ENCODE data around the gene RTN4R. TPM values are rescaled to one million over a fixed set of nuclear protein-coding genes. Genes with fewer than 3 reads are reported as not detected.

The RTN4R gene
- total and polyA plus RNA-seq, 2 donors (not counting 1 experiment from before 2014, with no cell fraction given) = 0.99 to 2.0 TPM

GRCh38 chr22:20253161-20253560 is 15.0 kb downstream of the RTN4R start:
- Histone ChIP-seq H3K4me3 (replicated peaks in 1 of 4; ENCODE audit: control extremely low read depth in 1 of 4, insufficient read depth in 1 of 4, low read depth in 3 of 4, low read length in 4 of 4) (no peak overlapping the region), H2AFZ (ENCODE audit: low read length) (no peak overlapping the region), H4K20me1 (ENCODE audit: control insufficient read depth, extremely low read depth, insufficient read depth, low read length) (no peaks in the 10 kb centered on the region), H3K4me1 (ENCODE audit: control insufficient read depth, extremely low read depth, insufficient read depth, low read length) (peaks cover 2% of the 10 kb centered on the region), H3K9me3 (ENCODE audit: control insufficient read depth, insufficient read depth, low read depth, low read length) (no peaks in the 10 kb centered on the region), H3K79me2 (ENCODE audit: control insufficient read depth, insufficient read depth, low read length) (no peaks in the 10 kb centered on the region), H3K36me3 (ENCODE audit: control insufficient read depth, insufficient read depth, low read length) (no peaks in the 10 kb centered on the region), H3K27me3 (ENCODE audit: control insufficient read depth, insufficient read depth, low read length) (peaks cover 2% of the 10 kb centered on the region), H3K27ac (ENCODE audit: insufficient read depth, low read length) (no peak overlapping the region), H3K4me2 (ENCODE audit: extremely low read depth, insufficient read depth, low read length) (no peak overlapping the region), H3K9ac (ENCODE audit: insufficient read depth, low read length) (no peak overlapping the region)
- DNase-seq (ENCODE audit: low read depth in 2 of 2) = no peak
- TF ChIP-seq, protein P1, sequence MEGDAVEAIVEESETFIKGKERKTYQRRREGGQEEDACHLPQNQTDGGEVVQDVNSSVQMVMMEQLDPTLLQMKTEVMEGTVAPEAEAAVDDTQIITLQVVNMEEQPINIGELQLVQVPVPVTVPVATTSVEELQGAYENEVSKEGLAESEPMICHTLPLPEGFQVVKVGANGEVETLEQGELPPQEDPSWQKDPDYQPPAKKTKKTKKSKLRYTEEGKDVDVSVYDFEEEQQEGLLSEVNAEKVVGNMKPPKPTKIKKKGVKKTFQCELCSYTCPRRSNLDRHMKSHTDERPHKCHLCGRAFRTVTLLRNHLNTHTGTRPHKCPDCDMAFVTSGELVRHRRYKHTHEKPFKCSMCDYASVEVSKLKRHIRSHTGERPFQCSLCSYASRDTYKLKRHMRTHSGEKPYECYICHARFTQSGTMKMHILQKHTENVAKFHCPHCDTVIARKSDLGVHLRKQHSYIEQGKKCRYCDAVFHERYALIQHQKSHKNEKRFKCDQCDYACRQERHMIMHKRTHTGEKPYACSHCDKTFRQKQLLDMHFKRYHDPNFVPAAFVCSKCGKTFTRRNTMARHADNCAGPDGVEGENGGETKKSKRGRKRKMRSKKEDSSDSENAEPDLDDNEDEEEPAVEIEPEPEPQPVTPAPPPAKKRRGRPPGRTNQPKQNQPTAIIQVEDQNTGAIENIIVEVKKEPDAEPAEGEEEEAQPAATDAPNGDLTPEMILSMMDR (conservative IDR thresholded peaks at IDR 0.05 in 1 of 2, IDR thresholded peaks at IDR 0.05 in 1 of 2; ENCODE audit: low read depth in 1 of 2, low read length in 2 of 2) = no peak

DNA sequence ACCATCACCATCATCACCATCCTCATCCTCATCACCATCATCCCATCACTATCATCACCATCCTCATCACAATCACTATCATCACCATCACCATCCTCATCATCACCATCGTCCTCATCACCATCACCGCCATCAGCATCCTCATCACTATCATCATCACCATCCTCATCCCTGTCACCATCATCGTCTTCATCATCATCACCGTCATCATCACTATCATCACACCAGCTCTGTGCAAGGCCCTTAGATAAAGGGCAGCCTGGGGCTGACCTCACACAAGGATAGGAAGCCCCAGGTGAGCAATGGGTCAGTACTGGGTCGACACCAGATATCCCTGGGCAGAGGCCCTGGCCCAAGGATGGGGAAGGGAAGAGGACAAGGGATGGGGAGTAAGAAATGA is 16.1 kb downstream of the RTN4R start:
- Histone ChIP-seq H3K9me3 (ENCODE audit: control insufficient read depth, insufficient read depth, low read depth, low read length) (no peaks in the 10 kb centered on the region), H3K4me2 (ENCODE audit: extremely low read depth, insufficient read depth, low read length) (no peak overlapping the region), H3K4me1 (ENCODE audit: control insufficient read depth, extremely low read depth, insufficient read depth, low read length) (peaks cover 4% of the 10 kb centered on the region), H3K27me3 (ENCODE audit: control insufficient read depth, insufficient read depth, low read length) (peaks cover 2% of the 10 kb centered on the region), H3K4me3 (replicated peaks in 1 of 4; ENCODE audit: control extremely low read depth in 1 of 4, insufficient read depth in 1 of 4, low read depth in 3 of 4, low read length in 4 of 4) (no peak overlapping the region), H2AFZ (ENCODE audit: low read length) (no peak overlapping the region), H3K36me3 (ENCODE audit: control insufficient read depth, insufficient read depth, low read length) (no peaks in the 10 kb centered on the region), H3K27ac (ENCODE audit: insufficient read depth, low read length) (no peak overlapping the region), H4K20me1 (ENCODE audit: control insufficient read depth, extremely low read depth, insufficient read depth, low read length) (no peaks in the 10 kb centered on the region), H3K9ac (ENCODE audit: insufficient read depth, low read length) (no peak overlapping the region), H3K79me2 (ENCODE audit: control insufficient read depth, insufficient read depth, low read length) (no peaks in the 10 kb centered on the region)
- no peak for DNase-seq (ENCODE audit: low read depth in 2 of 2)
- TF ChIP-seq EZH2 (IDR thresholded peaks at IDR 0.05; ENCODE audit: low read length, missing control alignments) = no peak
- TF ChIP-seq, protein P1 (conservative IDR thresholded peaks at IDR 0.05 in 1 of 2, IDR thresholded peaks at IDR 0.05 in 1 of 2; ENCODE audit: low read depth in 1 of 2, low read length in 2 of 2) = no peak

- peaks cover 9% of the 10 kb centered on the region for H3K4me1 ChIP-seq (ENCODE audit: control insufficient read depth, extremely low read depth, insufficient read depth, low read length)
Measured at GRCh38 chr22:20251491-20251890, 16.6 kb downstream of the RTN4R start.

More at GRCh38 chr22:20251491-20251890, 16.6 kb downstream of the RTN4R start:
- Histone ChIP-seq H3K27ac (ENCODE audit: insufficient read depth, low read length) (no peak overlapping the region), H3K4me3 (replicated peaks in 1 of 4; ENCODE audit: control extremely low read depth in 1 of 4, insufficient read depth in 1 of 4, low read depth in 3 of 4, low read length in 4 of 4) (no peak overlapping the region), H3K27me3 (ENCODE audit: control insufficient read depth, insufficient read depth, low read length) (peaks cover 2% of the 10 kb centered on the region), H3K36me3 (ENCODE audit: control insufficient read depth, insufficient read depth, low read length) (no peaks in the 10 kb centered on the region), H2AFZ (ENCODE audit: low read length) (no peak overlapping the region), H3K9ac (ENCODE audit: insufficient read depth, low read length) (no peak overlapping the region), H4K20me1 (ENCODE audit: control insufficient read depth, extremely low read depth, insufficient read depth, low read length) (no peaks in the 10 kb centered on the region), H3K79me2 (ENCODE audit: control insufficient read depth, insufficient read depth, low read length) (no peaks in the 10 kb centered on the region), H3K4me2 (ENCODE audit: extremely low read depth, insufficient read depth, low read length) (no peak overlapping the region), H3K9me3 (ENCODE audit: control insufficient read depth, insufficient read depth, low read depth, low read length) (no peaks in the 10 kb centered on the region)
- TF ChIP-seq, protein P1 (conservative IDR thresholded peaks at IDR 0.05 in 1 of 2, IDR thresholded peaks at IDR 0.05 in 1 of 2; ENCODE audit: low read depth in 1 of 2, low read length in 2 of 2) = no peak
- TF ChIP-seq EZH2 (IDR thresholded peaks at IDR 0.05; ENCODE audit: low read length, missing control alignments) = no peak
- DNase-seq (ENCODE audit: low read depth in 2 of 2) = no peak

Measured in fibroblast of lung (primary cell).